GM19023 (cell line): ENCODE results near the gene NFKBIE.
"Not testable (repeated sequence)": the region's sequence is repeated elsewhere in the genome, so short reads cannot be mapped to it uniquely, and the experiment has no call there.

ENCODE experiments used
- ATAC-seq: cut with Tn5 transposase; IDR thresholded peaks from one replicate; pipeline ENCODE4 v1.9.1; 2021; ENCODE audit warnings: mild to moderate bottlenecking, moderate library complexity; ENCODE audit not compliant: unreplicated experiment

Gene NFKBIE

GRCh38 chr6:44247338-44248302, 17.7 kb downstream of the NFKBIE start:
- ATAC-seq, result peak; percentile 37

GRCh38 chr6:44246663-44247337, 18.6 kb downstream of the NFKBIE start, which contains the start of gene HSP90AB1:
Gene HSP90AB1, plus strand, starts transcription at chr6:44247101. Its CDS starts 1,529 bp downstream, at chr6:44248630.
- peak; percentile 55 for ATAC-seq

GRCh38 chr6:44245912-44246662, 19.3 kb downstream of the NFKBIE start:
- peak; percentile 43 for ATAC-seq

GRCh38 chr6:44245391-44245911, 19.9 kb downstream of the NFKBIE start:
- ATAC-seq, result no peak

GRCh38 chr6:44243345-44243744, 22.0 kb downstream of the NFKBIE start:
- ATAC-seq, result no peak

GRCh38 chr6:44238687-44239350, 26.5 kb downstream of the NFKBIE start:
- no peak for ATAC-seq

GRCh38 chr6:44237813-44238433, 27.4 kb downstream of the NFKBIE start:
- ATAC-seq, result peak; percentile 81

- ATAC-seq, result peak; percentile 72
Measured at GRCh38 chr6:44237021-44237812, 28.1 kb downstream of the NFKBIE start.

- ATAC-seq, result no peak
Measured at GRCh38 chr6:44235891-44236516, 29.3 kb downstream of the NFKBIE start.

- no peak for ATAC-seq
Measured at GRCh38 chr6:44235269-44235668, 30.1 kb downstream of the NFKBIE start.

- ATAC-seq, result no peak
Measured at GRCh38 chr6:44234101-44235025, 31.0 kb downstream of the NFKBIE start.

GRCh38 chr6:44233567-44234100, 31.7 kb downstream of the NFKBIE start:
- no peak for ATAC-seq

GRCh38 chr6:44232676-44233566, 32.4 kb downstream of the NFKBIE start:
- ATAC-seq, result no peak

- ATAC-seq, result not testable (repeated sequence)
Measured at GRCh38 chr6:44231426-44231825, 33.9 kb downstream of the NFKBIE start.

GRCh38 chr6:44230034-44230675, 35.2 kb downstream of the NFKBIE start:
- ATAC-seq, result no peak
